IPS-NIHi11 (cell line): ENCODE measurements around the gene IQCM.

Experiments
- DNase-seq: peaks from one replicate; pipeline ENCODE4 v3.0.0; 2012; ENCODE audit warnings: mixed read lengths, low spot score

IQCM gene

GRCh38 chr4:149711593-149712365 lies 103.9 kb downstream of the IQCM start:
- DNase-seq: no peak

- DNase-seq: no peak
Observed at GRCh38 chr4:149709640-149710039, 106.0 kb downstream of the IQCM start.

GRCh38 chr4:149708513-149709130 lies 107.0 kb downstream of the IQCM start:
- no peak for DNase-seq

DNA sequence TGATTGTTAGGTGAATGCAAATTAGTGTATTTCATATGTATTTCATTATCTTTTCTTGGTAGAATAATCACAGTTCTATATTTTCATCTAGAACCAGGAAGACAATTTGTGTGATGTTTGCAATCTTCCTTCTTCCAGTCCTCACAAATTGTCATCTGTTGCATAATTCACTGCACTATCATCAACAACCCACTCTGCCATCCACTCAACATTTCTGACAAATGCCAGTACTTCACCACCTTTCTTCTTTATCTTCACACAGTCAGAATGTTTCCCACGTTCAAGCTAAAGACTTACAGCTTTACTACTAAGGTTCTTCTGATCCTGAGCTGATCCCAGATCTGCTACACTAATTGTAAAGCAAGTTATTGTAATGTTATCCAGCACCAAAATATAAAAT lies 107.8 kb downstream of the IQCM start:
- no peak for DNase-seq

DNA sequence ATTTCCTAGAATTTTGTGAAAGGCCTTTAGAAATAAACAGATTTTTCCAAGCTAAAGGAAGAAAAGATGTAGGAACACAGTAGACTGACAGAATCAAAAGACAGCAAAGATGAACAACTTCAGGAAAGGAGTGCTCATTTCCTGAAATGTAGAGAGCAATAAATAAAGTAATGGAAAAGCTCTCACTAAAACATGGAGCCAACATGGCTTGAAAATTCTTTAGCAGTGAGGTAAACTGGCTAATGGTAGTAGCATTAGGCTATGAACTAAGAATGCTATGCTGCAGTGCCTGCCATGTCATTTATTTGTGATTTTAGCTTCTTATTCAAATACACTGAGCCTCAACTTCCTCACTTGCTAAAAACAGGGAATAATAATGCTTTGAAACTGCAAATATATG lies 108.7 kb downstream of the IQCM start:
- no peak for DNase-seq

- DNase-seq: no peak
Observed at GRCh38 chr4:149702414-149703293, 113.0 kb downstream of the IQCM start.

- no peak for DNase-seq
Observed at GRCh38 chr4:149701435-149702156, 114.0 kb downstream of the IQCM start.

- no peak for DNase-seq
Observed at GRCh38 chr4:149700272-149700671, 115.4 kb downstream of the IQCM start.

DNA sequence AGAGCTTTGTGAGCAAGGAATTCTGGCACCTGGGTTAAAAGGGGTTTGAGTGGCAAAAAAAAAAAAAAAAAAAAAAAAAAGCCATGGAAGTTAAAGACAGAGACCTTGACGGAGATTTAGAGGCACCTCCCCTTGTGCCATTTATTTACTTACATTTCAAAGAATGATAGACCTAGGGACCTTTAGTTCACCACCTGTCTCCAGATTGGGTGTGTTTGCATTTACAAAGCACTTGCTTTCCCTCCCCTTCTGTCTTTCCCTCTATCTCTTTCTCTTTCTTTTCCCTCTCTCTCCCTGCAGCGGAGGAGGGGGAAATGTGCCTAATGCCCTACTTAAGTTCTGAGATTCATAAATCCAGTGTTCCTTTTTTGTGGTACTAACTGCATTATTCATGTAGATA lies 116.0 kb downstream of the IQCM start:
- DNase-seq: no peak

DNA sequence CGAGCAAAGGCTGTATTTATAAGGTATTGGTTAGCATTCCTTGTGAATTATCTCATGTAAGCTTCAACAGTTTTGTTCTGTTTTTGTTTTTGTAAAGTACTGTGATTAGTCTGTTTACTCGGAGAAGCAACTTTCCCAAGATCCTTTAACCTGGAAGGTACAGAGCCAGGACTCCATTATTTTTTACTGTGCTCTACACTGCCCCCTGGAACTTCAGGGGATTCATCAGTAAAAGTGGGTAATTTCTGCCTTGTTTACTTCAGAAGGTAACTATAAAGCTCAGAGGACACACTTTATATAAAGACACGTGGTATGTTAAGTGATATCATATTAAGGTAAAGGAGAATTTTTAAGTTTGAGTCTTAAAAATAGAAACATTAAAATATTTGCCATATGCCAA lies 124.9 kb downstream of the IQCM start:
- DNase-seq: peak; percentile 9

DNA sequence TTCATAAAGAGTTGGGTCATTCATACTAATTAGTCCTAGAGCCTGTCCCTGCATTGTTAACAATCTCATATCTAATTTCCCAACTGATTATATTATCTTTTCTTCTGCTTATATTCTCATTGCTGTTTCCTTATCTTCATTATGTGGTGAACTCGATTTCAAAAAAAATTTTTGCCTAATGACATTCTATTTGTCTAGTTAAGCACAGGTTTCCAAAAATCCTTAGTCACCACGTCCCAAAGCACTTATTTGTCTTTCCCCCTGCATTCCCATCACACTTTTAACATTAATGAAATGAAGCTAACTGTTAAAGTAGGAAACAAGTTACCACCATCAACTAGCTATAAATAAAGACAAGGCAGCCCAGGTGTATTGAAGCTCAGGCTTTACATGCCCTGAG lies 131.1 kb downstream of the IQCM start:
- no peak for DNase-seq

- no peak for DNase-seq
Observed at GRCh38 chr4:149676076-149676475, 139.6 kb downstream of the IQCM start.

GRCh38 chr4:149645790-149646189 lies 169.9 kb downstream of the IQCM start:
- peak; percentile 42 for DNase-seq

DNA sequence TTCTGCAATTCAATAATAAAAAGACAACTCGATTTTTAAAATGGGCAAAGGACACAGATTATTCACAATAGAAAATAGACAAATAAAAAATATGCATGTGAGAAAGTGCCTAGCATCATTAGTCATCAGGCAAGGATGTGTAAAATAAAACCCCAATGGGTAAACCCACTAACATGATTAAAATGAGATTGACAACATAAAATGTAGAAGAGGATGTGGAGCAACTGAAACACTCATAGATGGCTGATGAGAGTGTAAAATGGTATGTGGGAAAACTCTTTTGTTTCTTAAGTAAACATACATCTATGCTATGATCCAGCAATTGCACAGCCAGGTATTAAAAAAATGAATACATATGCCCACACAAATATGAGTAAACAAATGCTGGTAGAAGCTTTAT lies 177.6 kb downstream of the IQCM start:
- no peak for DNase-seq

- no peak for DNase-seq
Observed at GRCh38 chr4:149634368-149634767, 181.3 kb downstream of the IQCM start.

DNA sequence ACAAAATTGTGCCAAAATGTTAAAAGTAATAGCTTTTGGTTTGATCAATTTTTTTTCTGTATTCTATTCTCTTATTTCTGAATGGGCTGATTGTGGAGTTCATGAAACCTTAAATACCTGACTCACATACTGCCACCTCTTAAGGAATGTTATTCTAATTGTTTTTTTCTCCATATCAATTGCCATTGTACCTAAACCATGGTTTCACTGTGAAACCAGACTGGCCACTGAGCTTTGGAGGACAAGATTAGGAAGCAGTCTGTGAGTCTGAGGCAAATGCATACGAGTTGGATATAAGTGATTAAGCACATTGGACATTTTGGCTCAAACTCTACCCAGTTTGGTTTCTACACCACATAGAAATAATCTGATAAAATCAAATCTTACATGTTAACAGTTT lies 184.0 kb downstream of the IQCM start:
- peak; percentile 10 for DNase-seq

- DNase-seq: no peak
Observed at GRCh38 chr4:149630064-149630463, 185.6 kb downstream of the IQCM start.

- no peak for DNase-seq
Observed at GRCh38 chr4:149605601-149606378, 209.9 kb downstream of the IQCM start.

DNA sequence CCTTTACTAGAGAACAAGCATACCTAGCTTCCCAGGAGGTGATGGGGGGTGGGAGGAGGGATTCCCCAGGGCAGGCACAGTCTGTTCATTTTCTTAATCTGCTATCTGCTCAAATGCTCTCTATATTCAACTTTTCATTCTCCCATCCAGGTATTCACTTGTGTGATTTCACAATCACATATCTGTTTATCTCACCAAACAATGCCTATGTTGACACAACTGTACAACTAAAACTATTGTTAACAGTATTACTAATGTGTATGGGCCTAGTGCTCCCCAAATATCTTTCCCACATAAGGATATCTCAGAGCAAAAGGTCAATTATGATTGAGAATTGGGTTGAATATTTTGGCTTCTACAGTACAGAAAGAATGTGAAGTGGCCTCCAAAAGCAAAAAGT lies 210.8 kb downstream of the IQCM start:
- no peak for DNase-seq

DNA sequence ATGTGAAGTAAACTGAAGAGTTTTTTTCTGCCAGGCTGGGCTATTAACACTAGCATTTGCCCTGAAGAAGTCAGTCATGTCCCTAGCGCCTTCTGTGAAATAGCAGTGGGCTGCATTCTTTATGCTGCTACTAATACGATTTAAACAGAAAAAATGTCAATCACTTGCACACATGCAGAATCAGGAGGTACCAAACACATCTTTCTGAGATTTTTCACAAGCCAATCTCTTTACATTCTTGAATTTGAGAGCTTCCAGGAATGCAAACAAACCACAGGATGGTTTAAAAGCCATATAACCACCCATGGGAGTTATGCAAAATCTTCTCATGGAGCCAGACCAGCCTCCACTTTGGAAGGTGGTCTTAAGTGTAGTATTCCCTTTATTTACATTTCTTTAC lies 220.1 kb downstream of the IQCM start:
- no peak for DNase-seq

- no peak for DNase-seq
Observed at GRCh38 chr4:149589826-149590225, 225.8 kb downstream of the IQCM start.
